Ovary (tissue), 9 donors: Measurements from ENCODE around the gene NECTIN2. TPM values are rescaled to one million over a fixed set of nuclear protein-coding genes. Genes with fewer than 3 reads are reported as not detected.
"Not testable (repeated sequence)": the region's sequence is repeated elsewhere in the genome, so short reads cannot be mapped to it uniquely, and the experiment has no call there.

Experiments
- DNase-seq, 5 donors: peaks; one replicate each; pipeline ENCODE4 v3.0.0-alpha.2; 2019 to 2020
- H3K27ac ChIP-seq, 2 donors: fragments of 200-600 bp; one replicate each; pipeline versions ENCODE4 v1.5.1 to v1.8.0; 2019 to 2022
- H3K27me3 ChIP-seq: fragments of 200-600 bp; one replicate; pipeline ENCODE4 v1.8.0; 2022
- H3K36me3 ChIP-seq: fragments of 200-600 bp; sonication (generic); one replicate; pipeline ENCODE4 v1.5.1; 2019
- H3K4me1 ChIP-seq: one replicate; pipeline ENCODE4 v1.8.1; 2013; ENCODE audit warnings: mild to moderate bottlenecking, moderate library complexity; ENCODE audit not compliant: insufficient read depth
- H3K4me3 ChIP-seq: fragments of 200-600 bp; sonication (generic); one replicate; pipeline ENCODE4 v1.5.1; 2017
- H3K9me3 ChIP-seq, 2 donors: fragments of 200-600 bp in 1 of 2; sonication (generic) in 1 of 2; one replicate each; pipeline versions ENCODE4 v1.5.1 to v1.8.1; 2013 to 2019; ENCODE audit warnings: mild to moderate bottlenecking in 1 of 2, moderate library complexity in 1 of 2
- EP300 ChIP-seq: sonication (generic); formaldehyde crosslinking; IDR thresholded peaks from one replicate; pipeline ENCODE4 v1.6.1; 2017; ENCODE audit warnings: antibody characterized with exemption
- POLR2A ChIP-seq: fragments of 450-650 bp; IDR thresholded peaks from one replicate; pipeline ENCODE4 v1.6.1; 2017; ENCODE audit warnings: antibody characterized with exemption, mild to moderate bottlenecking, moderate library complexity
- WGBS, 3 donors: extraction: QIAGEN DNeasy Blood & Tissue Kit in 1 of 3; methylation state at CpG; one replicate each; pipeline versions ENCODE4 v1.1.5 to v1.1.7; 2013 to 2017; 5-methylcytosine and 5-hydroxymethylcytosine counted together
- intact Hi-C, 4 donors: fragments of 100-400 bp; cut with DNase I; formaldehyde crosslinking; loops; one replicate each; pipeline versions ENCODE4 v1.11.0 to v1.15.1; 2022 to 2023
- polyA plus RNA-seq, 2 donors: library from polyadenylated mRNA; stranded (reverse); fragments of 200-250 nt in 1 of 2; fragments of 350-450 nt in 1 of 2; fragmentation: Illumina TruSeq in 1 of 2; extraction: RNeasy Lipid Tissue Mini Kit (QIAGEN cat#74804) in 1 of 2; gene quantifications; one replicate each; pipeline ENCODE4 v1.2.3, GENCODE V29; 2013 to 2014
- total RNA-seq, 7 donors: library from RNA; depleted of rRNA in 2 of 7; stranded (reverse); fragments of >200 nt in 2 of 7; fragmentation: NEBNext Ultra II Directional in 3 of 7; extraction: Animal tissue kit (Norgen Biotek cat#: 25700) in 3 of 7; gene quantifications; one replicate each; pipeline versions ENCODE4 v1.1.0 to v1.2.4, GENCODE V29; 2016 to 2023
- TF ChIP-seq, protein P1 (sequence below), 3 donors: fragments of 450-650 bp in 2 of 3; fragments of 200-600 bp in 1 of 3; IDR thresholded peaks; one replicate each; pipeline versions ENCODE4 v1.5.1 to v1.8.0; 2016 to 2022; ENCODE audit warnings: antibody characterized with exemption in 3 of 3, mild to moderate bottlenecking in 1 of 3
- donor health status: DM: no; HTN: no; CAD: no; lungs with moderate emphysema.
- donor health status: DM: no; HTN: no; CAD: no.
- donor health status: Bipolar disorder and iron deficiency.
- donor health status: DM: yes; HTN: yes; CAD: no.
- donor health status: DM: no; HTN: no; CAD: no.
- donor health status: DM: yes; HTN: yes; CAD: no.

Gene NECTIN2
- total and polyA plus RNA-seq, 9 donors = 37.8 to 185 (median 71.8) TPM

DNA sequence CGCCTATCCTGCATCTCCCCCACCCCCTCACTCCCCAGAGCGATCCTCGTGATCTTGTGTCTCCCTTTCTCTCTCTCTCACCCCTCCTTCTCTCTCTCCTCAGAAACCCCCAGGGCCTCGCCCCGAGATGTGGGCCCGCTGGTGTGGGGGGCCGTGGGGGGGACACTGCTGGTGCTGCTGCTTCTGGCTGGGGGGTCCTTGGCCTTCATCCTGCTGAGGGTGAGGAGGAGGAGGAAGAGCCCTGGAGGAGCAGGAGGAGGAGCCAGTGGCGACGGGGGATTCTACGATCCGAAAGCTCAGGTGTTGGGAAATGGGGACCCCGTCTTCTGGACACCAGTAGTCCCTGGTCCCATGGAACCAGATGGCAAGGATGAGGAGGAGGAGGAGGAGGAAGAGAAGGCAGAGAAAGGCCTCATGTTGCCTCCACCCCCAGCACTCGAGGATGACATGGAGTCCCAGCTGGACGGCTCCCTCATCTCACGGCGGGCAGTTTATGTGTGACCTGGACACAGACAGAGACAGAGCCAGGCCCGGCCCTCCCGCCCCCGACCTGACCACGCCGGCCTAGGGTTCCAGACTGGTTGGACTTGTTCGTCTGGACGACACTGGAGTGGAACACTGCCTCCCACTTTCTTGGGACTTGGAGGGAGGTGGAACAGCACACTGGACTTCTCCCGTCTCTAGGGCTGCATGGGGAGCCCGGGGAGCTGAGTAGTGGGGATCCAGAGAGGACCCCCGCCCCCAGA, 32.2 kb downstream of the NECTIN2 start:
- Histone ChIP-seq H3K4me1 (peaks cover 4% of the 10 kb centered on the region), H3K27ac (no peak overlapping the region), H3K27me3 (no peaks in the 10 kb centered on the region), H3K9me3 (no peaks in the 10 kb centered on the region), H3K4me3 (no peak overlapping the region), H3K36me3 (no peaks in the 10 kb centered on the region)
- WGBS, 3 donors = 69 to 73% (median 71%) methylated on average over 26 of the region's 26 CpGs
- no peak for TF ChIP-seq EP300
- no peak for DNase-seq
- intact Hi-C loops = no loop called here

DNA sequence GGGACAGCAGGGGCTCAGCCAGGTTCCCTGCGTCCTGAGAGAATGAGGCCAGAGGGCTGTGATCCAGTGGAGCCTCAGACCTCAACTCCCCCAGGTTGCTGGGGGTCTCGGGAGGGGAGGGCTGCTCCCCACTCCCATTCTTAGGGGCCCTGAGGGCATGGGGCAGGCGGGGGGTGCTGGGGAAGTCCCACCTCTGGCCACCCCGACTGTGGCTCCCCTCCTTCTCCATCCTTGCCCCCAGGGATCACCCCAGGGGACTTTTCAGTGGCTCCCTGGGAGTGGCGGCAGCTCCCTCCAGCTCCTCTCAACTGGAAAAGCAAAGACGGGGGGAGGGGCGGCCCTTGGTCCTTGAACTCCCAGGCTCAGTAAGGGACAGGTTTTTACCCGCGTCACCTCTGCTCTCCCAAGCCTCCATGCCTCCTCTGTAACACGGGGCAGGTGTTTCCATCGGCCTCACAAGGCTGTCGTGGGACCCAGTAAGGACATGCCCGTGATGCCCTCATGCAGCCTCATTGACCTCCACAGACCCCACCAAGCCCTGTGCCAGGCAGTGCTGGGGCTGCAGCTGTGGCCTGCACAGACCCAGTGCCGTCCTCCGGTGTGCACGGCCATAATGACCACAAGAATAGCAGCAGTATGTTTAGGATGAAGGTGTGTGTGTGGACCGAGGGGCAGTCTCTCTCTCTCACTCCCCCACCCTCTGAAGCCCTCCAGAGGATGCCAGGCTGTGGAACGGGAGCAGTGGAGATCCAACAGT, 33.4 kb downstream of the NECTIN2 start:
- 68 to 78% (median 70%) methylated on average over 17 to 18 of the region's 18 CpGs for WGBS, 3 donors
- Histone ChIP-seq H3K27ac (no peak overlapping the region), H3K36me3 (no peaks in the 10 kb centered on the region), H3K27me3 (no peaks in the 10 kb centered on the region), H3K4me3 (no peak overlapping the region), H3K4me1 (peaks cover 4% of the 10 kb centered on the region), H3K9me3 (no peaks in the 10 kb centered on the region)
- intact Hi-C loops = no loop called here
- no peak for TF ChIP-seq EP300
- TF ChIP-seq POLR2A = no peak
- TF ChIP-seq, protein P1, sequence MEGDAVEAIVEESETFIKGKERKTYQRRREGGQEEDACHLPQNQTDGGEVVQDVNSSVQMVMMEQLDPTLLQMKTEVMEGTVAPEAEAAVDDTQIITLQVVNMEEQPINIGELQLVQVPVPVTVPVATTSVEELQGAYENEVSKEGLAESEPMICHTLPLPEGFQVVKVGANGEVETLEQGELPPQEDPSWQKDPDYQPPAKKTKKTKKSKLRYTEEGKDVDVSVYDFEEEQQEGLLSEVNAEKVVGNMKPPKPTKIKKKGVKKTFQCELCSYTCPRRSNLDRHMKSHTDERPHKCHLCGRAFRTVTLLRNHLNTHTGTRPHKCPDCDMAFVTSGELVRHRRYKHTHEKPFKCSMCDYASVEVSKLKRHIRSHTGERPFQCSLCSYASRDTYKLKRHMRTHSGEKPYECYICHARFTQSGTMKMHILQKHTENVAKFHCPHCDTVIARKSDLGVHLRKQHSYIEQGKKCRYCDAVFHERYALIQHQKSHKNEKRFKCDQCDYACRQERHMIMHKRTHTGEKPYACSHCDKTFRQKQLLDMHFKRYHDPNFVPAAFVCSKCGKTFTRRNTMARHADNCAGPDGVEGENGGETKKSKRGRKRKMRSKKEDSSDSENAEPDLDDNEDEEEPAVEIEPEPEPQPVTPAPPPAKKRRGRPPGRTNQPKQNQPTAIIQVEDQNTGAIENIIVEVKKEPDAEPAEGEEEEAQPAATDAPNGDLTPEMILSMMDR (IDR thresholded peaks at IDR 0.05) = no peak
- no peak for DNase-seq

DNA sequence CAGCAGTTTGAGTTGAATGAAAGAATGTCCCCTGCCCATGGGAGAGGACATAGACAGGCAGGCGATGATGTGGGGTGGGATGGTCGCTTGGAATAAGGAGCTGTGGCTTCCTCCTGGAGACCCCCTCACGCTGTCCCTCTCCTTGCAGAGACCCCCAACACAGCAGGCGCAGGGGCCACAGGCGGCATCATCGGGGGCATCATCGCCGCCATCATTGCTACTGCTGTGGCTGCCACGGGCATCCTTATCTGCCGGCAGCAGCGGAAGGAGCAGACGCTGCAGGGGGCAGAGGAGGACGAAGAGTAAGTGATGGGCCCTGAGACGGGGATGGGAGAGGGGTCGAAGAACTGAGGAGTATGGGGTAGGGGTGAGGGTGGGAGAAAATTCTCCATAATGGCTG, 36.0 kb downstream of the NECTIN2 start:
- intact Hi-C loops = no loop called here

DNA sequence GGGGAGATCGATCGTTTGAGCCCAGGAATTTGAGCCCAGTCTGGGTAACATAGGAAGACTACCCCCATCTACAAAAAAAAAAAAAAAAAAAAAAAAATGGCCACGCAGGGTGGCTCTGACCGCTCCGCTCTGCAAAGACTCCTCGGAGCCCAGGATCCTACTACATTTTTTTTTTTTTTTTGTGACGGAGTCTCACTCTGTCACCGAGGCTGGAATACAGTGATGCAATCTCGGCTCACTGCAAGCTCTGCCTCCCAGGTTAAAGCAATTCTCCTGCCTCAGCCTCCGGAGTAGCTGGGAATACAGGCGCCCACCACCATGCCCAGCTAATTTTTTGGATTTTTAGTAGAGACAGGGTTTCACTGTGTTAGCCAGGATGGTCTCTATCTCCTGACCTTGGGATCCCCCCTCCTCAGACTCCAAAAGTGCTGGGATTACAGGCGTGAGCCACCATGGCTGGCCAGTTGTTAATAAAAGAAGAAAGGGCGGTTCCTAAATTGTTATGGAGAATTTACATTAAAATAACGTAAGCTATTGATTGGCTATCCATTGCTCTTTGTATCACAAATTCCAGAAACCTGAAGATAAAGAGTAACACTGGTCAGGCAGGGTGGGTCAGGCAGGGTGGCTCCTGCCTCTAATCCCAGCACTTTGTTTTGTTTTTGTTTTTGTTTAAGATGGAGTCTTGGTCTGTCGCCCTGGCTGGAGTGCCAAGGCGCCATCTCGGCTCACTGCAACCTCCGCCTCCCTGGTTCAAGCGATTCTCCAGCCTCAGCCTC, 36.7 kb downstream of the NECTIN2 start:
- DNase-seq, H3K9me3 ChIP-seq, H3K27me3 ChIP-seq, intact Hi-C loops, H3K27ac ChIP-seq, H3K4me1 ChIP-seq, H3K36me3 ChIP-seq, H3K4me3 ChIP-seq: not testable (repeated sequence)
- WGBS, 3 donors = 87 to 90% (median 88%) methylated on average over 19 of the region's 19 CpGs

More for the DNA sequence above, 36.0 kb downstream of the NECTIN2 start:
- H3K36me3 ChIP-seq = no peaks in the 10 kb centered on the region
- no peak for TF ChIP-seq EP300
- 89 to 92% (median 91%) methylated on average over 15 of the region's 15 CpGs for WGBS, 3 donors
- H3K4me3 ChIP-seq = no peak overlapping the region
- H3K4me1 ChIP-seq = peaks cover 2% of the 10 kb centered on the region
- H3K27ac ChIP-seq = no peak overlapping the region
- no peaks in the 10 kb centered on the region for H3K27me3 ChIP-seq
- no peaks in the 10 kb centered on the region for H3K9me3 ChIP-seq
- DNase-seq = no peak

DNA sequence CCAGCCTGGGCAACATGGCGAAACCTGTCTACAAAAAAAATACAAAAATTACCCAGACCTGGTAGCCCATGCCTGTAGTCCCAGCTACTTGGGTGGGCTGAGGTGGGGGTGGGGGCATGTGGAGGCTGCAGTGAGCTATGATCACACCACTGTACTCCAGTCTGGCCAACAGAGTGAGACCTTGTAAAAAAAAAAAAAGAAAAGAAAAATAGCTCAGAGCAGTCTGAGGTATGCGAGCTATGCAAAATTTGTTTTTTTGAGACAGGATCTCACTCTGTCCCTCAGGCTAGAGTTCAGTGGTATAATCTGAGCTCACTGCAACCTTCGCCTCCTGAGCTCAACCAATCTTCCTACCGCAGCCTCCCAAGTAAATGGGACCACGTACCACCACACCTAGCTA, 37.8 kb downstream of the NECTIN2 start:
- intact Hi-C loops = no loop called here
- no peak overlapping the region for H3K4me3 ChIP-seq
- DNase-seq = no peak
- peaks cover 2% of the 10 kb centered on the region for H3K4me1 ChIP-seq
- no peaks in the 10 kb centered on the region for H3K9me3 ChIP-seq
- no peaks in the 10 kb centered on the region for H3K27me3 ChIP-seq
- H3K36me3 ChIP-seq = no peaks in the 10 kb centered on the region
- H3K27ac ChIP-seq = no peak overlapping the region
- WGBS, 3 donors = 40 to 61% (median 45%) methylated on average over 5 of the region's 5 CpGs
- TF ChIP-seq EP300 = no peak
- TF ChIP-seq POLR2A = no peak
- TF ChIP-seq, protein P1 (IDR thresholded peaks at IDR 0.05) = no peak
